GM10266 (cell line): ENCODE data around the gene WASF3.

Source experiments
- DNase-seq: peaks from one replicate; pipeline ENCODE4 v3.0.0; 2012; ENCODE audit errors: extremely low spot score
- TF ChIP-seq, protein P1 (sequence below): IDR thresholded peaks from 2 replicates; pipeline ENCODE4 v1.5.1; 2012; ENCODE audit warnings: mild to moderate bottlenecking, low read depth; ENCODE audit not compliant: control insufficient read depth, insufficient read depth; ENCODE audit errors: missing control alignments

The WASF3 gene, protein sequence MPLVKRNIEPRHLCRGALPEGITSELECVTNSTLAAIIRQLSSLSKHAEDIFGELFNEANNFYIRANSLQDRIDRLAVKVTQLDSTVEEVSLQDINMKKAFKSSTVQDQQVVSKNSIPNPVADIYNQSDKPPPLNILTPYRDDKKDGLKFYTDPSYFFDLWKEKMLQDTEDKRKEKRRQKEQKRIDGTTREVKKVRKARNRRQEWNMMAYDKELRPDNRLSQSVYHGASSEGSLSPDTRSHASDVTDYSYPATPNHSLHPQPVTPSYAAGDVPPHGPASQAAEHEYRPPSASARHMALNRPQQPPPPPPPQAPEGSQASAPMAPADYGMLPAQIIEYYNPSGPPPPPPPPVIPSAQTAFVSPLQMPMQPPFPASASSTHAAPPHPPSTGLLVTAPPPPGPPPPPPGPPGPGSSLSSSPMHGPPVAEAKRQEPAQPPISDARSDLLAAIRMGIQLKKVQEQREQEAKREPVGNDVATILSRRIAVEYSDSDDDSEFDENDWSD

GRCh38 chr13:26557393-26558073 is at the start of gene WASF3:
Gene WASF3, plus strand, starts transcription at chr13:26557683. Its CDS starts 84,588 bp downstream, at chr13:26642271.
- peak; percentile 85 for DNase-seq

DNA sequence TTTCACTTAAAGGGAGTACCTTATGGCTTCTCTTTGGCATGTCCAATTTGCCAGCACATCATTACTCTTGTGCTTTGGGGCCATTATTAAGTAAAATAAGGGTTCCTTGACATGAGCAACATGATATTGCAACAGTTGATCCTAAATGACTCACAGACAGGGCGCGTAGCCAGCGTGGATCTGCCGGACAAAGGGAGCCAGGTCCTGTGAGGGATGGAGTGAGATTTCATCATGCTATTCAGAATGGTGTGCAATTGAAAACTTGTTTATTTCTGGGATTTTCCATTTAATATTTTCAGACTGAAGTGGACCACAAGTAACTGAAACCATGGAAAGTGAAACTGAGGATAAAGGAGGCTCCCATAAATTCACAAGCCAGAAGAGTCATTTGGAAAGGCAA is 48.6 kb upstream of the WASF3 start:
- TF ChIP-seq, protein P1, sequence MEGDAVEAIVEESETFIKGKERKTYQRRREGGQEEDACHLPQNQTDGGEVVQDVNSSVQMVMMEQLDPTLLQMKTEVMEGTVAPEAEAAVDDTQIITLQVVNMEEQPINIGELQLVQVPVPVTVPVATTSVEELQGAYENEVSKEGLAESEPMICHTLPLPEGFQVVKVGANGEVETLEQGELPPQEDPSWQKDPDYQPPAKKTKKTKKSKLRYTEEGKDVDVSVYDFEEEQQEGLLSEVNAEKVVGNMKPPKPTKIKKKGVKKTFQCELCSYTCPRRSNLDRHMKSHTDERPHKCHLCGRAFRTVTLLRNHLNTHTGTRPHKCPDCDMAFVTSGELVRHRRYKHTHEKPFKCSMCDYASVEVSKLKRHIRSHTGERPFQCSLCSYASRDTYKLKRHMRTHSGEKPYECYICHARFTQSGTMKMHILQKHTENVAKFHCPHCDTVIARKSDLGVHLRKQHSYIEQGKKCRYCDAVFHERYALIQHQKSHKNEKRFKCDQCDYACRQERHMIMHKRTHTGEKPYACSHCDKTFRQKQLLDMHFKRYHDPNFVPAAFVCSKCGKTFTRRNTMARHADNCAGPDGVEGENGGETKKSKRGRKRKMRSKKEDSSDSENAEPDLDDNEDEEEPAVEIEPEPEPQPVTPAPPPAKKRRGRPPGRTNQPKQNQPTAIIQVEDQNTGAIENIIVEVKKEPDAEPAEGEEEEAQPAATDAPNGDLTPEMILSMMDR = no peak
- no peak for DNase-seq

More at GRCh38 chr13:26557393-26558073, at the start of gene WASF3:
- TF ChIP-seq, protein P1 = no peak

DNA sequence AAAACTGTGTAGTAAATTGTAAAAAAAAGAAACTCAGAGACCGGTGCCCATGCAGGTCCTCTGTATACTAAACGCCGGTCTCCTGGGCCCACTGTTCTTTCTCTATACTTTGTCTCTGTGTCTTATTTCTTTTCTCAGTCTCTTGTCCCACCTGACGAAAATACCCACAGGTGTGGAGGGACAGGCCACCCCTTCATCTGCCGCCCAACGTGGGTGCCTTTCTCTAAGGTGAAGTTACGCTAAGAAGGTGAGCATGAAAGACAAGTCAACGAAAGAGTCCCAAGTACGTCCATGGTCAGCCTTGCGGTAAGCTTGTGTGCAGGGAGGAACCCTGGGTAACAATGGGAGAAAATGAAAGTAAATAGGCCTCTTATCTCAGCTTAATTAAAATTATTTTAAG is 48.0 kb upstream of the WASF3 start:
- TF ChIP-seq, protein P1 = no peak
- no peak for DNase-seq

DNA sequence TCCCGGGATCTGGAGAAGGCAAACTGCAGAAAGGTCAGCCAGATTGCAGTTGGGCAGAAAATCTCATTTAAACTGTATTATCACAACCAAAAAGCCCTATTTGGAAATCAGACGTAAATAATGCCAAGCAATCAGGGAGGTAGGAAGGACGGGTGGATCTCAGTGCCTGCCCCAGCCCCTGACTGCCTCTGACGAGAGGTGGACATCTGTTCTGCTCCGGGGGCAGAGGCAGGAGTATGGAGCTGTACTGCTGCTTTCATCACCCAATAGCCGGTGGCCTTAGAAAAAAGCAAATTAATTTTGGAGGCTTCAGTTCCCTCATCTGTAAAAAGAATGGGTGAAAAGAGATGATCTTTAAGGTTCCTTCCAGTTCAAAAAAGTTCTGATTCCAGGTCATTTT is 43.6 kb upstream of the WASF3 start:
- DNase-seq = no peak
- TF ChIP-seq, protein P1 = no peak

- no peak for DNase-seq
Observed at GRCh38 chr13:26515721-26516120, 41.8 kb upstream of the WASF3 start.

GRCh38 chr13:26517936-26518335 is 39.5 kb upstream of the WASF3 start:
- no peak for DNase-seq
- TF ChIP-seq, protein P1 = no peak

More at GRCh38 chr13:26515721-26516120, 41.8 kb upstream of the WASF3 start:
- TF ChIP-seq, protein P1 = no peak

DNA sequence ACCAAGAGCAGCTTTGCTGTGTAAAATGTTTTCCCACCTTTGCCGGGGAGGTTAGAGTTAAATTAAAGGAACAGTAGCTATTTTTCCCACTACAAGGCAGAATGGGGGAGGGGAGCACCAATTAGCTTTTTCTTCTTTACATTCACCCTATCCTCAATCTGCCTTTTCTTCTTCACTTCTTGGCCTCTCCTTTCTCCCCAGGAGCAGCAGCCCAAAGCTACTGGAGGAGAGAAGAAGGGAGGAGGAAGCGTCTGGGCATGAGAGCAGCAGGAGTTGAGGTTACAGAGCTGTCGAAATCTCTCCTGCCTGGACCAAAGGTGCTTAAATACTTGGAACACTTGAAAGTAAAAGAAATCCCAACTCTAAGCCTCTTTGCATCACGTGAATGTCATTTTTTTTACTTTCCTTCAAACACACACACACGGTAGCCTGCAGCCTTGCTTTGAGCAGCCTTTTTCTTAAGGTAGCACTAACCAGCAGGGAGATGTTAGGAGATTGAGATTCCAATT is 39.0 kb upstream of the WASF3 start:
- DNase-seq = no peak
- TF ChIP-seq, protein P1 = no peak
